ENCODE measurements around the gene ASPHD2.

DNA sequence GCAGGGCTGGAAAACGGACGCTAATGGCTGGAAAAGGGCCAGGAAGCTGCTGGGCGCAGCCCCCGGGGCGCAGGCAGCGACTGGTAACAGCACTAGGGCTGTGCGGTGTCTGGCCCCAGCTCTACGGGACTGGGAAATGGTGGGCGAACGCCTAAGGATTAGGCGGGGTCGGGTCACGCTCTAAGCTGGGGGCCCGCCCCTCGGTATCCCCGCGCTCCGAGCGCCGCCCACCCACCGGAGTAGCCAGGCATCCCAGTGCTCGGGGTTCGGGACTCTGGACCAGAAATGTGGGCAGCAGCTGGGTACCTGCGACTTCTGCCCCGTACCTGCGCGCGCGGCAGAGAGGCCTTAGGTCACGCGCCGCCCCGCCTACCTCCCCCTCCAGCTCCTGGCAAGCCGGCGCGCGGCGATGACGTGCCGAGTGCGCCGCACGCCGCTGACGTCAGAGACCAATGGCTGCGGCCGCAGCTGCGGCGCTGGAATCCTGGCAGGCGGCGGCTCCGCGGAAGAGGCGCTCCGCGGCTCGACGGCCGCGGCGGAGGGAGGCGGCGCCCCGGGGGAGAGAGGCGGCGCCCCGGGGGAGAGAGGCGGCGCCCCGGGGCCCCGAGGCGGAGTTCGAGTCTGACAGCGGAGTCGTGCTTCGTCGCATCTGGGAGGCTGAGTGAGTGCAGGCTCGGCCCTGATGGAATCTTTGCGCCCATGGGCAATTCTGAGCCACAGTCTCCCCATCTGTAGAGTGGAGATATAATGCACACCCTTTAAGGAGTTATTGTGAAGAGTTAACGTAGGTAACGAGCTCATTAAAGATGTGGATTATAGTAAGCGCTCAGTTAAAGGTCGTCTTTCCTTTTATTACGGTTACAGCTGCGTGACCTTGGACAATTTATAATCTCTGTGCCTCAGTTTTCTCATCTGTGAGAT is 54.6 kb downstream of the ASPHD2 start, which contains the start of the genes HPS4 and SRRD:
- TF ChIP-seq EP300 (IDR thresholded peaks at IDR 0.05): no peak
- TF ChIP-seq, protein P1, sequence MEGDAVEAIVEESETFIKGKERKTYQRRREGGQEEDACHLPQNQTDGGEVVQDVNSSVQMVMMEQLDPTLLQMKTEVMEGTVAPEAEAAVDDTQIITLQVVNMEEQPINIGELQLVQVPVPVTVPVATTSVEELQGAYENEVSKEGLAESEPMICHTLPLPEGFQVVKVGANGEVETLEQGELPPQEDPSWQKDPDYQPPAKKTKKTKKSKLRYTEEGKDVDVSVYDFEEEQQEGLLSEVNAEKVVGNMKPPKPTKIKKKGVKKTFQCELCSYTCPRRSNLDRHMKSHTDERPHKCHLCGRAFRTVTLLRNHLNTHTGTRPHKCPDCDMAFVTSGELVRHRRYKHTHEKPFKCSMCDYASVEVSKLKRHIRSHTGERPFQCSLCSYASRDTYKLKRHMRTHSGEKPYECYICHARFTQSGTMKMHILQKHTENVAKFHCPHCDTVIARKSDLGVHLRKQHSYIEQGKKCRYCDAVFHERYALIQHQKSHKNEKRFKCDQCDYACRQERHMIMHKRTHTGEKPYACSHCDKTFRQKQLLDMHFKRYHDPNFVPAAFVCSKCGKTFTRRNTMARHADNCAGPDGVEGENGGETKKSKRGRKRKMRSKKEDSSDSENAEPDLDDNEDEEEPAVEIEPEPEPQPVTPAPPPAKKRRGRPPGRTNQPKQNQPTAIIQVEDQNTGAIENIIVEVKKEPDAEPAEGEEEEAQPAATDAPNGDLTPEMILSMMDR (IDR thresholded peaks at IDR 0.05): peak in 1 of 4 experiments; percentile 7
